Esophagus muscularis mucosa (tissue), 3 donors: ENCODE measurements around the gene SUCNR1.

Experiments
- EP300 ChIP-seq: sonication (generic); formaldehyde crosslinking; IDR thresholded peaks from one replicate; pipeline ENCODE4 v1.6.1; 2017; ENCODE audit warnings: antibody characterized with exemption
- TF ChIP-seq, protein P1 (sequence below), 3 experiments: fragments of 200-600 bp in 2 of 3; fragments of 450-650 bp in 1 of 3; sonication (generic) in 2 of 3; IDR thresholded peaks; one replicate each; pipeline ENCODE4 v1.5.1; 2017 to 2019; ENCODE audit warnings: antibody characterized with exemption in 3 of 3, mild to moderate bottlenecking in 2 of 3, moderate library complexity in 1 of 3

DNA sequence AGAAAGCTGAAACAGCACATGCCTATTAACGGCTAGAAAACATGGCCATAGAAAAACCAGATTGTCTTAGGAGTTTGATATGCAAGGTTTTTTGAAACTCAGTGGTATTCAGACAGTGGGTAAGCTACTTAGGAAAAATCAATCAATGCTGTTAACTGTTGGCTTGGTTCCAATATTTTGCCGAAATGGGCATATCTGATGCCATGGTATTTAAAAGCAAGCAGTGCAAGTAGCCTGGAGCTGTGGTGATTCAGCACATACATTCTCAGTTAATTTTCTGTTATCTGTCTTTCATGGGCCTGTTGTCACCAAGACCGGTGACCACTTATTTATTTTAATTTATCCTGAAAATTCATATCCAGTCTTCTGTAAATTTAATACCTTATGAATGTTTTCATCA, 17.3 kb upstream of the SUCNR1 start:
- TF ChIP-seq, protein P1, sequence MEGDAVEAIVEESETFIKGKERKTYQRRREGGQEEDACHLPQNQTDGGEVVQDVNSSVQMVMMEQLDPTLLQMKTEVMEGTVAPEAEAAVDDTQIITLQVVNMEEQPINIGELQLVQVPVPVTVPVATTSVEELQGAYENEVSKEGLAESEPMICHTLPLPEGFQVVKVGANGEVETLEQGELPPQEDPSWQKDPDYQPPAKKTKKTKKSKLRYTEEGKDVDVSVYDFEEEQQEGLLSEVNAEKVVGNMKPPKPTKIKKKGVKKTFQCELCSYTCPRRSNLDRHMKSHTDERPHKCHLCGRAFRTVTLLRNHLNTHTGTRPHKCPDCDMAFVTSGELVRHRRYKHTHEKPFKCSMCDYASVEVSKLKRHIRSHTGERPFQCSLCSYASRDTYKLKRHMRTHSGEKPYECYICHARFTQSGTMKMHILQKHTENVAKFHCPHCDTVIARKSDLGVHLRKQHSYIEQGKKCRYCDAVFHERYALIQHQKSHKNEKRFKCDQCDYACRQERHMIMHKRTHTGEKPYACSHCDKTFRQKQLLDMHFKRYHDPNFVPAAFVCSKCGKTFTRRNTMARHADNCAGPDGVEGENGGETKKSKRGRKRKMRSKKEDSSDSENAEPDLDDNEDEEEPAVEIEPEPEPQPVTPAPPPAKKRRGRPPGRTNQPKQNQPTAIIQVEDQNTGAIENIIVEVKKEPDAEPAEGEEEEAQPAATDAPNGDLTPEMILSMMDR (IDR thresholded peaks at IDR 0.05), result no peak
- TF ChIP-seq EP300, result no peak
